Inferior parietal cortex (tissue), 1 donor: Measurements from ENCODE around the gene PHLDB1.

ENCODE experiments used
- DNase-seq: peaks from one replicate; pipeline ENCODE4 v3.0.0-alpha.2; 2016; ENCODE audit errors: extremely low spot score

Gene PHLDB1

GRCh38 chr11:118621784-118622375 is 14.5 kb downstream of the PHLDB1 start:
- no peak for DNase-seq

DNA sequence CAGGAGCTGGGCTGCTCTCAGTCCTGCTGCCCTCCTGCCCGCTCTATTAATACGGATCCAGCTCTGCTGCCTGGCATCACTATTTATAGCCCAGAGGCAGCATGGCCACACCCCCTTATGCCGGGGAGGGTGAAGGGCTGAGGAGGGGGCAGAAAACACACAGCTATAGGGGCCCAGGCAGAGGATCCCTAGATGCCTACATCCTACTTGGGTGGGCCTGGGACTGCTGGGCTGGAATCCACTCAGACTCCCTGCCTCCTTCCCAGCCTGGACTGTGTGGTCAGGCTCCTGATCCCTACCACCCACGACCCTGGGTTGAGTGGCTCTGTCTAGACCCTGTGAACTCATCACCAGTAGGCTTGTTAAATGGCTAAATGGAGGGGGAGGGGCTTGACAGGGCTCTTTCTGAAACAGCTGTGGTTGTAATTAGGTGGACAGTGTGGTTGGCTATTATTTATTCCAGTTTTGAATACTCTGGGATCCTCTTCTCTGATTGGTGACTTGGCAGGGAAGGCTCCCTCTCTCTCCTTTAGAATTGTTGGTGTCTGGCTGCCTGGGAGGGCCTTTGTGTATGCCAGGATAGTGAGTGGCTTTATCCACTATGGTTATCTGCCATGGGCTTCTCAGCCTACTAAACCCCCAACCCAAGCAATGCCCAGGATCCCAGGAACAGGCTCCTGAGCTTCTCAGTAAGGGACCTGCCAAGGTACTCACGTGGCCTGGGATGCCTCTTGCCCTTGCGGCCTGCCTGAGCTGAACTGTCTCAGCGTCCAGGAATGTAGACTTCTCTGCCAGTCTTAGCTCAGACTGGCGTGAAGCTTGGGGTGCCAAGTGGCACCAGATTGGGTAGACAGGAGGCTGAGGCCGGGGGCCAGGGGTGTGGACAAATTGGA is 15.2 kb downstream of the PHLDB1 start:
- DNase-seq = no peak

DNA sequence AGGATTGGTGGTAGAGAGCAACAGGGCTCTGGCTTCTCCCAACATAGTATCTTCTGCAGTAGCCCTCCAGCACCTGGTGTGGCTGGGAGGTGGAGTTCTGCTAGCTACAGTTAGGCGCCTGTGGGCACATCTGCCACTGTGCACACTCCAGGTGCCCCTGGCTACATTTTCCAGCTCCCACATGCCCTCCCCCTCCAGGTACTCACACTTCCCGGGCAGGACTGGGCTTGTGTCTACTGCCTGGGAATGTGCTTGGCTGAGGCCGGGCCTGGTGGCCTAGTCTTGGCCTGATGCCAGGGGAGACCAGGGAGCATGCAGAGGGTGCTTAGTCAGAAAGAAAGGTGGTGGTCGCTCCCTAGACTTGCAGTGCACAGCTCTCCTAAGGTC is 15.8 kb downstream of the PHLDB1 start:
- no peak for DNase-seq

- DNase-seq = no peak
Measured at GRCh38 chr11:118625036-118625690, 17.7 kb downstream of the PHLDB1 start.

DNA sequence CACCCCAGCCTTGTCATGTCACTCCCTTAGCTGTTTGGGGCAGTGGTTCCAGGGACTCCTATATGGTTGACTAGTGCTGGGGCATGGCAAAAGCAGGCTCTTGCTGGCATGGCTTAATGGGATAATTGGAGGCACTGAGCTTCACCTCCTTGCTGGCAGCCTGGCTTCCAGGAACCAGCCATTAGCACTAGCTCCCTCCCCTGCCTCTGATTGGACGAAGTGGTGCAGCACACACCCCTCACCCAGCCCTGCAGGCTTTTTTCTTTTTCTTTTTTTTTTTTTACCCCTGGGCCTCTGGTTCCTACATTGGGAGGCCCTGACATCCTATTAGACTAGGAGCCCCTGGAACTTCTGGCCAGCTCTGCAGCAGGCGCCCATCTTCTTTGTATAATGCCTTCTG is 18.6 kb downstream of the PHLDB1 start:
- no peak for DNase-seq

- no peak for DNase-seq
Measured at GRCh38 chr11:118627566-118627965, 20.2 kb downstream of the PHLDB1 start.

- no peak for DNase-seq
Measured at GRCh38 chr11:118628031-118628430, 20.6 kb downstream of the PHLDB1 start.

GRCh38 chr11:118628432-118628831 is 21.0 kb downstream of the PHLDB1 start:
- no peak for DNase-seq

GRCh38 chr11:118628861-118629549 is 21.6 kb downstream of the PHLDB1 start:
- no peak for DNase-seq

- no peak for DNase-seq
Measured at GRCh38 chr11:118629761-118630661, 22.6 kb downstream of the PHLDB1 start.

DNA sequence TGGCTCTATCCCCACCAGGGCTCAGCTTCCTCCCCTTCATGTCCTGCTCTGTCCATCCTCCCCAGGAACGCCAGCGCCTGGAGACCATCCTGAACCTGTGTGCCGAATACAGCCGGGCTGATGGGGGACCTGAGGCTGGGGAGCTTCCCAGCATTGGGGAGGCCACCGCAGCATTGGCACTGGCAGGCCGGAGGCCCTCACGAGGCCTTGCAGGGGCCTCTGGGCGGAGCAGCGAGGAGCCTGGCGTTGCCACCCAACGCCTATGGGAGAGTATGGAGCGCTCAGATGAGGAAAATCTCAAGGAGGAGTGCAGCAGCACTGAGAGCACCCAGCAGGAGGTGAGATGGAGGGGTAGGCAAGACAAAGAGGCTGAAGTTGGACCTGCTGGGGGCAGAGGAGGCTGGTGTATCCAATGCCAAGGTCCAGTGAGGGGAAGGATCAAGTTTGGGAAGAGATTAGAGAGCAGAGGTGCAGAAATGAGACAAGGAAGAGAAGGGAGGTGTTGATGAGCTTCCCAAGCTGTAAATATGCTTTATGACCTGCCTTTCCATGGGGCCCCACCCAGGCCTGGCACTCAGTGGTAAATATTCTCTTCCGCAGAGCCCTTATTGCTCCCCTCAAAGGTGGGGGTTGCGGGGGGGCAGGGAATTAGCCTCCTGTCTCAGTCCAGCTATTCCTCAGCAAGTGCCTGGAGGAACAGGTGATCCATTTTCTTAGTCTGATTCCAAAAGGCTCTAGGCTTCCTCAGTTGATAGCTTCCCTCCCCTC is 23.9 kb downstream of the PHLDB1 start:
- DNase-seq = no peak

DNA sequence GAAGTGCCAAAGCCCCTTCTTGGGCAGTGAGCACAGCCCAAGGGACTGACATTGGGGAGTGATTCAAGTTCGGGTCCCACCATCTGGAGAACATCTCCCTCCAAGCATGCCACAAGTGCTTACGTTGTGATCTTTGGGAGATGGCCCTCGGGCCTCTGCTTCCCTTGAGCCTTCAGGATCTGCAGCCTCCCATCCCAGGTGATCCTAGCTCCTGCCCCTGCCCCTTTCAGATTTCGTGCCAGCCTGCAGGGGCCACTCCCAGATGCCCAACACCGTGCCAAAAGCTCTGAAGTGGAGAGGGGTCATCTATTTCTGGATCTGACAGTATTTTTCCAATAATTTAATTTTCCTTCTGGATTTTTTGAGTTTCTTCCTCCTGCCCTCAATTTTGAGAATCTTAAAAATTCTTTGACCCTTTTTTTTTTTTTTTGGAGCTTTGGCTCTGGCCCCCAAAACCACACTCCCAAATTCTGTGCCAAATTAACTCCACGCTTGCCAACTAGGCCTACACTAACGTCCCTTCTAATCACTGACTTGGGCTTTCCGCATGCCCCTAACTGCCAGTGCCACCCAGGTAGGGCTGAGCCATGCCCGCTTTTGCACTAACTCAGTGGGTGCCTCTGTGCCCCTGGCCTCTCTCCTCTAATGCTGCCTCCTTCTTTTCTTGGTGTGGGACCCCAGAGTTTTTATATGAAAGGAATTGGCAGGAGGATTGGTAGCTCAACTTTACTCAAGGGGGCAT is 25.3 kb downstream of the PHLDB1 start:
- DNase-seq = no peak

GRCh38 chr11:118633319-118633690 is 25.9 kb downstream of the PHLDB1 start:
- DNase-seq = no peak

DNA sequence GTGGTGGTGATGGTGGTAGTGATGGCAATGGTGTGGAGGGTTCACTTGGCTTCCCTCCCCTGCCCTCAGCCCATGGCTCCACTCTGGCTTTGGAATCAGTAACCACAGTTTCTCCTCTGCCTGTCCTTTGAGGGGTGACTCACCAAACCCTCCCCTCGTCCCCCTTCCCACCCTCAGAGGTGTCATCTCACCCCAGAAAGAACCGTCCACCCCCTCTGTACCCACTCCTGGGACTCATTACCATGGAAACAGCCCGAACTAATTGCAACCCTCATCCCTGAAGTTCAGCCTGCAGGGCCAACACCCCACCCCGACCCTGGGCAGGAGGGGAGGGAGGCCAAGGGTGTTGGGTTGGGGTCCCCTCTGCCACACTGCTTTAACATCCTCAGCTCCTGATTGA is 26.6 kb downstream of the PHLDB1 start:
- DNase-seq = no peak

- DNase-seq = no peak
Measured at GRCh38 chr11:118634431-118635236, 27.2 kb downstream of the PHLDB1 start.

GRCh38 chr11:118635237-118635591 is 27.8 kb downstream of the PHLDB1 start:
- DNase-seq = no peak

DNA sequence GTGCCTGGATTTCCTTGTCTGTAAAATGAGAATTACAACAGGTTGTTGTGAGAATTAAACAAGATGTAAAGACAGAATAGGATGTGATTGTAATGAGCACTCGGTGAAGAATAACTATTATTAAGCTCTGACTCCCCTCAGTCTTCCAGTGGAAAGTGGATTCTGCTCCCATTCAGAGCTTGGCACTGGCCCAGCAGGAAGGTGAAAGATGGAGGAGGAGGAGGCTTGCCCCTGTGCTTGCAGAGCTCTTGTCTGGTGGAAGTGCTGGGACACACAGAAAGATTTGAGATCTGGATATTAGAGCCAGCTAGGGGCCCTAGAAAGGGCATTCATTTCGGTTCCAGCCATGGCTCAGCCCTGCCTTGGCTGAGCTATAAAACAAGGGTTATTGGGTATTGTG is 28.2 kb downstream of the PHLDB1 start:
- DNase-seq = no peak

DNA sequence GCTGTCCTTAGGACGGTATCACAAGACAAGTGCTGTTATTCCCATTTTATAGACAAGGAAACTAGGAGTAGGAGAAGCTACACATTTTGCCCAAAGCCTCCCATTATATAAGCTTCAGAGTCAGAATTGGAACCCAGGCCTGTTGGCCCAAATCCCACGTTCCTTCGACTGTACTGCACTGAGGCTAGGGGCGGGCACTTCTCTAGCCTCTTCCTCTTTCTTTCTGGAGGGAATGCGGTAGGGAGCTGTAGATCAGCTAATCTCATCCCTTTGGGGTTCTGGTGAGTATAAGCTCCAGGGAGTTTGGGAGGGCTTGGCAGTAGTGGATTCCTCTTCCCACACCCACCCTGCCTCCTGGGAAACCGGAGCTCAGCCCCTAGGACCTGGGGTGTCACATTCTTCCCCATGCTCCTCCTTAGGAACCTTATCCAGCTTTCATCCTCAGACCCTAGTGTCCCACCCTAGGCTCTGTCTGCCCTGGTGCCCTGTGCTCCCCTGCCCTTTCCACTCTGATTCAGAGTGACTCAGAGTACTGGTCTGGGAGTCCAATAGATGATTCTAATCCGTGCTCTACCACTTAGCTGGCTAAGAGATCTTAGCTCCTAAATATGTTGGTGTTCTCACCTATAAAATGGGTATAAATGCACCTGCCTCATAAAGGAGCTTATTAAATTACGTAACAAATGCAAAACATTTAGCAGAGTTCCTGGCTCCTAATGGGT is 29.3 kb downstream of the PHLDB1 start:
- no peak for DNase-seq
